Stimulated activated naive CD8-positive, alpha-beta T cell treated with anti-CD3 and anti-CD28 coated beads, Interleukin-15, Interleukin-2, amounts not matched to agents 100 U/mL and 50 U/mL, for 24 hours (primary cell): ENCODE measurements around the gene HDGF.

Experiments used
- ATAC-seq: fragments of 150-1000 bp; cut with Tn5 transposase; one replicate; pipeline ENCODE4 v1.10.0; 2021
- DNase-seq: peaks from one replicate; pipeline ENCODE4 v3.0.0; 2021

Gene HDGF

DNA sequence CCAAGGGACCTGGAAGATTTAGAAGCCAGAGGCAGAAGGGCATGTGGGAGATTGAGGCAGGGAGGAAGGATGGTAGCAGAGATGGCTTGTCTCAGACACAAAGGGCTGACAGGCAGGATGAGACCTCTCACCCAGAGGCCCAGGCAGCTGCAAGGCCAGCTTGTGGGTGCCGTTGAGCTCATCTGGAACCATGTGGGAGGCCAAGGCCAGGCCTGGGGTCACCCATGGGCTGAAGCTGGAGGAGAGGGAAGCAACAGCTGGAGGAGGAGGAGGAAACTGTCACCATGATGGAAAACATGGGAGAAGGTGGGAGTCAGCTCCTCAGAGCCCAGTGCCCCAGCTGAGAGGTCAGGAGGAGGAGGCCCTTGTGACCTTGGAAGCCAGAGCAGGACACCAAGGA, 52.5 kb downstream of the HDGF start:
- DNase-seq (no peak), ATAC-seq (no peak)

DNA sequence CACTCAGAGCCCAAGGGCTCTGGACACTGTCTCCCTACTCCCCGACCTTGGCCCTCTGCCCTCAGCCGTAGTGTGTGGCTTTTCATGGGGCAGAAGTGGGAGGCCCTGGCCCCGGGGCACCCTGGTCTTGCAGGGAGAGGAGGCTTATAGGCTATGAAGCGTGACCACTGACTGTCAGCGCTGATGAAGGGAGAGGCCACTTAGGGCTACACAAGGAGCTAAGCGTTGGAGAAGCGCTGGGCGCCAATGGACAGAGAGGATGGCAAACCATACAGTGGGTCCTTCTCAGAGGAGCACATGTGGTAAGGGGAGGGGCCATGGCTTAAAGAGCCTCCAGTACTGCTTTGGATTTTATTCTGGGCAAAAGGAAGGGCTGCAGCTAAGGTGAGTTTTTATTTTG, 54.0 kb downstream of the HDGF start:
- ATAC-seq (no peak), DNase-seq (no peak)

DNA sequence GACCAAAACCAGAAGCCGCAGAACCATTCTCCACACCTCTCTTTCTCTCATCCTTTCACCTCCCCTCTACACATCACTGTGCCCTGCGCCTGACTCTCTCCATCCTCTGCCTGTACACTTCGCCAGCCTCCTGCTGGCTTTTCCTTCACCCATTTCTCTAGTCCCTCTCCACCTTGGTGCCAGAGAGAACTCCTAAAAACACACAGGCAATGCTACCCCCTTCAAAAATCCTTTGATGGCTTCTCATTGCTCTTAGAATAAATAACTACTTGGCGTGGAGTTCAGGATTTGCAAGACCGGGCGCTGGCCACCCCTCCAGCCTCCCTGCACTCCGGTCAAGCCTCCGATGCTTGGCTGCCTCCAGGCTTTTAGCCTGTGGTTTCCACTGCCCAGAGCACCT, 54.7 kb downstream of the HDGF start:
- DNase-seq (no peak), ATAC-seq (no peak)

DNA sequence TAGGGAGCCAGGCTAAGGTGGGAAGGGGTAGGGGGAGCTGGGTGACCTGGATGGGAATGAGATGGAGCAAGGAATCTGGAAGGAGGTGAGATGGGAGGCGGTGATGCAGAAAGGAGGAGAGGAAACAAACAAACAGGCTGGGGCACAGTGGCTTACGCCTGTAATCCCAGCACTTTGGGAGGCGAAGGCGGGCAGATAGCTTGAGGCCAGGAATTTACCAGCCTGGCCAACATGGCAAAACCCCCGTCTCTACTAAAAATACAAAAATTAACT, 56.8 kb downstream of the HDGF start:
- ATAC-seq, result no peak
- DNase-seq, result no peak

DNA sequence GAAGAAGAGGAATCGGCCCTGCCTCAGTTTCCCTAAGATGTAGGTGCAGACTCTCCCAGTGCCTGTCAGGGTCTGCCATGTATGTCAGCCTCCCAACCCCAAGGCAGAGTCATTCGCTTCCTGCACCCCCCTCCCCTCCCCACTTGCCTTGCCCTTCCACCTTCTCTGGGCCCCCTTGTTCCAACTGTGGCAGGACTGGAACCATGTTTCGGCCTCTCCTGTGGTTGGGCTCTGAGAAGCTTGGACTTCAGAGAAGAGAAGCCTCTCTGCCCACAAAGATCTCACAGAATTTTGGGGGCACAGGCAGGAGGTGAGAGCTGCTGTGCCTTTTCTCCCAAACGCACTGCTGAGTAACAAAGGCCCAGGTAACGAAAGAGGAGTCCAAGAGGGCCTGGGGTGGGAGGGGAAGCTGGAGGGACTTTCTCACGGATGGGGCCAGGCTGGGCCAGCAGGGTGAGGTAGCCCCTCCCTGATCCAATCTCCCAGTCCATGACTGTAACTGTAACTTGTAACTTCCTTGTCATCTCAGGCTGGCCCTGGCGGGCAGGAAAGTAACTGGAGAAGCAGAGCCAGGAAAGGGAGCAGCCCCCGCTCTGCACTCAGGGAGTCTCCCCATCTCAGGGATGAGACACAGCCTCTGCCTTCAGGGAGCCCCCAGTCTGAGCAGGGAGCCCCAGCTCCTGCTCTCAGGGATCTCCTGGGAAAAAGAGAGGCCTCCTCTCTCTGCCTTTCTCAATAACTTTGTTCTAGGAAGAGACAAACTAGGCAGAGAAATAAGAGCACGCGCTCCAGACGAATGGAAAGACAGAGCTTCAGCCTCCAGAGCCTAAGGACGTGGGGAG, 57.4 kb downstream of the HDGF start:
- ATAC-seq (no peak), DNase-seq (no peak)

DNA sequence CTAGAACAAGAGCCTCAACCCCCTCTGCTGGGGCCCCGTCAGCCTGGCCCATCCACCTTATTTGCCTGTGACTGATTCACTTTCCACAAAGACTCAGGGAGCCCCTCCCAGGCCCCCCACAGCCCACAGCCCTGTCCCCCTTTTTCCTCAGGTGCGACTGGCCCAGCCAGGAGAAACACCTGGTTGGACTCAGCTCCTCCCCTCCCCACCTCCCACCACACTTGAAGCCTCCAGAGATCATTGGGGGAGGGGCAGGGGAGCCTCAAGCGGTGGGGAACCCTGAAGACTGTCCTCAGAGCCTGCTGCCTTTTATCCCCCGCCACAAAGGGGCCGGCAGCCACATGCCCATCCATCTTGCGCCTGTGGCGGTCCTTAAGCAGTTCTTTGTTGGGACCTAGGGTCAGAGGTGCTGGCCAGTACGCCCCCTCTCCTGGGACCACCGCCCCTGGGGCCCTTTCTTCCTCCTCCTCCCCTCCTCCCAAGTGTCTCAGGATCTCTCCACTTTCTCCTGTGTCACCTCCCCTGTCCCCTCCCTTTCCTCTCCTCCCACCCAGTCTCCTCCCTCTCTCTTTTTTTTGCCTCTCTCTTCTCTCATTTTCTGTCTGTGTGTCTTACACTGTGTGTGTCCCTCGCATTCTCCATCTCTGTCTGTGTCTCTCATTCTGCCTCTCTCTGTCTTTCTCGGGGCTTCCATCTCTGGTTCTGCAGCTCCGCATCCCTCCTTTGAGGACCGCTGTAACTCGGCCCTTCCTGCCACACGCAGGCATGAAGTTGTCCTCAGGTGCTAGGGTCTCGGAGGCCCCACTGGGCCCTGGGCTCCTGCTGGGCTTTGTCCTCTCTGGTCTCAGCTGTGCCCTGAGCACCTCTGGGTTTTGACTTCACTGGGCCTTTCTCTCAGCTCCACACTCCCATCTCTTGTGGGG, 58.3 kb downstream of the HDGF start:
- DNase-seq (no peak), ATAC-seq (no peak)

DNA sequence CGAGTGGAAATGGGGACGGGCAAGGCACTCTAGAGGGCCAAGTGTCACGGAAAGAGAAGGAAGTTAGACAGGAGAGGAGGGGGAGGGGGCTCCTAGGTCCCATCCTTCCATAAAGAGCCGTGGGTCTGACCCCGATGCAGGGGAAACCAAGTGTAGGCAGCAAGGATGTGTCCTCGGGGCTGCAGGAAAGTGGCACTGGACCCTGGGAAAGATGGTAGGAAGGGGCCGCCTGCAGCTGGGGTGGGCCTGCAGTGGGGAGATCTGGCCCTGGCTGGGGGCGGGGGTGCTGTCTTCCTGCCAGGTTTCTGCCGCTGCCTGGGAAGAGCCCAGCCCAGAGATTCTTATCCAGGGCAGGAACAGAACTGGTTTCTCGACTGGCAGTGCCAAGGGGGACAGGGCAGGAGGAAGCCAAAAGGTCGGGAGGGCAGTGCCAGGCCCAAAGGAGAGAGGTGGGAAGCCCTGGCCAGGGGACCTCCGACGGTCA, 59.0 kb downstream of the HDGF start:
- ATAC-seq (no peak), DNase-seq (no peak)
